ENCODE data around the gene AFP.

GRCh38 chr4:73451404-73451803, 15.4 kb downstream of the AFP start:
- TF ChIP-seq ATF2 (CRISPR knock-in tag; IDR thresholded peaks at IDR 0.05) (no peak), ZKSCAN1 (IDR thresholded peaks at IDR 0.05; ENCODE audit: low read length) (no peak), HIVEP1 (CRISPR knock-in tag; IDR thresholded peaks at IDR 0.05) (no peak), KAT2B (IDR thresholded peaks at IDR 0.05; ENCODE audit: borderline replicate concordance, low read depth, low read length) (no peak), MAFK (conservative IDR thresholded peaks at IDR 0.05 in 1 of 2, IDR thresholded peaks at IDR 0.05 in 1 of 2; ENCODE audit: low read length in 2 of 2) (no peak), ZNF737 (CRISPR knock-in tag; IDR thresholded peaks at IDR 0.05; ENCODE audit: borderline replicate concordance) (no peak), ZNF224 (CRISPR knock-in tag; IDR thresholded peaks at IDR 0.05) (no peak), DZIP1 (CRISPR knock-in tag; IDR thresholded peaks at IDR 0.05) (no peak), CTCF (CRISPR knock-in tag; IDR thresholded peaks at IDR 0.05) (no peak)
